HPDE6-E6E7 (cell line): ENCODE results near the gene RPL31.

ENCODE experiments used
- DNase-seq: peaks from one replicate; pipeline ENCODE4 v3.0.0; 2011; ENCODE audit warnings: missing footprints; ENCODE audit errors: extremely low spot score

Gene RPL31

GRCh38 chr2:100974712-100975520, 27.2 kb upstream of the RPL31 start:
- DNase-seq, result no peak

GRCh38 chr2:100975521-100975785, 26.6 kb upstream of the RPL31 start:
- DNase-seq, result no peak

- no peak for DNase-seq
Observed at GRCh38 chr2:100976061-100976460, 26.0 kb upstream of the RPL31 start.

- no peak for DNase-seq
Observed at GRCh38 chr2:100976645-100977391, 25.3 kb upstream of the RPL31 start.

GRCh38 chr2:100977511-100977910, 24.6 kb upstream of the RPL31 start:
- DNase-seq, result no peak

- DNase-seq, result no peak
Observed at GRCh38 chr2:100978582-100979191, 23.4 kb upstream of the RPL31 start.

GRCh38 chr2:100980046-100980445, 22.0 kb upstream of the RPL31 start:
- no peak for DNase-seq

- DNase-seq, result no peak
Observed at GRCh38 chr2:100981011-100981410, 21.1 kb upstream of the RPL31 start.

GRCh38 chr2:100982431-100982861, 19.6 kb upstream of the RPL31 start:
- DNase-seq, result no peak

GRCh38 chr2:100983201-100983600, 18.9 kb upstream of the RPL31 start:
- DNase-seq, result no peak

- DNase-seq, result no peak
Observed at GRCh38 chr2:100983684-100984310, 18.3 kb upstream of the RPL31 start.

- peak; percentile 52 for DNase-seq
Observed at GRCh38 chr2:100984892-100985307, 17.2 kb upstream of the RPL31 start.

GRCh38 chr2:100986157-100986556, 15.9 kb upstream of the RPL31 start:
- DNase-seq, result no peak

- DNase-seq, result no peak
Observed at GRCh38 chr2:100987536-100987935, 14.6 kb upstream of the RPL31 start.

GRCh38 chr2:100987974-100988373, 14.1 kb upstream of the RPL31 start:
- no peak for DNase-seq

- no peak for DNase-seq
Observed at GRCh38 chr2:100988630-100989417, 13.3 kb upstream of the RPL31 start.

- no peak for DNase-seq
Observed at GRCh38 chr2:100989666-100990065, 12.4 kb upstream of the RPL31 start.

- DNase-seq, result no peak
Observed at GRCh38 chr2:100990166-100990565, 11.9 kb upstream of the RPL31 start.

GRCh38 chr2:100990650-100991403, 11.3 kb upstream of the RPL31 start:
- no peak for DNase-seq

- no peak for DNase-seq
Observed at GRCh38 chr2:100991404-100991773, 10.7 kb upstream of the RPL31 start.

GRCh38 chr2:100992262-100992661, 9.8 kb upstream of the RPL31 start:
- no peak for DNase-seq
